WTC11 (cell line): ENCODE results near the gene KLK14.

Source experiments
- ATF3 ChIP-seq: sonication (generic); formaldehyde crosslinking; conservative IDR thresholded peaks from 2 replicates; pipeline ENCODE4 v1.8.1; 2022; ENCODE audit warnings: mild to moderate bottlenecking, missing genetic modification reagents
- CDX4 ChIP-seq: fragments of 250-450 bp; sonication (Bioruptor Pico); IDR thresholded peaks from 2 replicates; pipeline ENCODE4 v1.9.0; 2021; ENCODE audit warnings: moderate library complexity, mild to moderate bottlenecking, inconsistent platforms, borderline replicate concordance
- CTCF ChIP-seq: fragments of 200-600 bp; IDR thresholded peaks from 2 replicates; pipeline ENCODE4 v1.8.0; 2022; ENCODE audit warnings: antibody characterized with exemption
- E2F1 ChIP-seq: sonication (generic); formaldehyde crosslinking; IDR thresholded peaks from 2 replicates; pipeline ENCODE4 v1.8.0; 2022; ENCODE audit warnings: mild to moderate bottlenecking, missing genetic modification reagents
- HMGXB4 ChIP-seq: sonication (generic); formaldehyde crosslinking; IDR thresholded peaks from 2 replicates; pipeline ENCODE4 v1.8.1; 2023; ENCODE audit warnings: mild to moderate bottlenecking, moderate library complexity, missing genetic modification reagents
- JUN ChIP-seq: sonication (generic); formaldehyde crosslinking; IDR thresholded peaks from 2 replicates; pipeline ENCODE4 v1.8.0; 2023; ENCODE audit warnings: mild to moderate bottlenecking, missing genetic modification reagents
- MAX ChIP-seq: sonication (generic); formaldehyde crosslinking; IDR thresholded peaks from 2 replicates; pipeline ENCODE4 v1.8.0; 2022; ENCODE audit warnings: mild to moderate bottlenecking, missing genetic modification reagents
- NR1H2 ChIP-seq: sonication (generic); formaldehyde crosslinking; IDR thresholded peaks from 2 replicates; pipeline ENCODE4 v1.9.0; 2021; ENCODE audit warnings: mild to moderate bottlenecking, moderate library complexity, missing genetic modification reagents
- NR3C1 ChIP-seq: sonication (generic); formaldehyde crosslinking; conservative IDR thresholded peaks from 2 replicates; pipeline ENCODE4 v1.8.1; 2023; ENCODE audit warnings: low read depth, mild to moderate bottlenecking, missing genetic modification reagents
- PREB ChIP-seq: sonication (generic); formaldehyde crosslinking; IDR thresholded peaks from 2 replicates; pipeline ENCODE4 v1.8.1; 2022; ENCODE audit warnings: mild to moderate bottlenecking, missing genetic modification reagents, moderate library complexity, borderline replicate concordance
- ZNF317 ChIP-seq: sonication (generic); formaldehyde crosslinking; IDR thresholded peaks from 2 replicates; pipeline ENCODE4 v1.8.1; 2023; ENCODE audit warnings: low read depth, mild to moderate bottlenecking, moderate library complexity, missing genetic modification reagents, borderline replicate concordance
- ZNF396 ChIP-seq: fragments of 250-450 bp; sonication (Bioruptor Pico); IDR thresholded peaks from 2 replicates; pipeline ENCODE4 v1.8.0; 2021; ENCODE audit warnings: mild to moderate bottlenecking, moderate library complexity, borderline replicate concordance
- ZNF423 ChIP-seq: fragments of 250-450 bp; sonication (Bioruptor Pico); IDR thresholded peaks from 2 replicates; pipeline ENCODE4 v2.1.2; 2022; ENCODE audit warnings: mild to moderate bottlenecking, moderate library complexity

GRCh38 chr19:51081476-51081875 lies 1.2 kb downstream of the KLK14 start:
- TF ChIP-seq JUN (CRISPR knock-in tag) (no peak), CTCF (no peak), ATF3 (CRISPR knock-in tag) (no peak), ZNF396 (no peak), HMGXB4 (CRISPR knock-in tag) (no peak), PREB (CRISPR knock-in tag) (no peak), E2F1 (CRISPR knock-in tag) (no peak), MAX (CRISPR knock-in tag) (no peak), ZNF317 (CRISPR knock-in tag) (no peak), NR1H2 (CRISPR knock-in tag) (no peak), NR3C1 (CRISPR knock-in tag) (no peak), ZNF423 (CRISPR knock-in tag) (no peak), CDX4 (no peak)
